DMS153 (cell line): Measurements from ENCODE around the gene RAB40B.
"Not testable (repeated sequence)": the region's sequence is repeated elsewhere in the genome, so short reads cannot be mapped to it uniquely, and the experiment has no call there.

Experiments
- DNase-seq: peaks from one replicate; lab custom pipeline; 2025; lab: John Stamatoyannopoulos, UW

The RAB40B gene, protein sequence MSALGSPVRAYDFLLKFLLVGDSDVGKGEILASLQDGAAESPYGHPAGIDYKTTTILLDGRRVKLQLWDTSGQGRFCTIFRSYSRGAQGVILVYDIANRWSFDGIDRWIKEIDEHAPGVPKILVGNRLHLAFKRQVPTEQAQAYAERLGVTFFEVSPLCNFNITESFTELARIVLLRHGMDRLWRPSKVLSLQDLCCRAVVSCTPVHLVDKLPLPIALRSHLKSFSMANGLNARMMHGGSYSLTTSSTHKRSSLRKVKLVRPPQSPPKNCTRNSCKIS

DNA sequence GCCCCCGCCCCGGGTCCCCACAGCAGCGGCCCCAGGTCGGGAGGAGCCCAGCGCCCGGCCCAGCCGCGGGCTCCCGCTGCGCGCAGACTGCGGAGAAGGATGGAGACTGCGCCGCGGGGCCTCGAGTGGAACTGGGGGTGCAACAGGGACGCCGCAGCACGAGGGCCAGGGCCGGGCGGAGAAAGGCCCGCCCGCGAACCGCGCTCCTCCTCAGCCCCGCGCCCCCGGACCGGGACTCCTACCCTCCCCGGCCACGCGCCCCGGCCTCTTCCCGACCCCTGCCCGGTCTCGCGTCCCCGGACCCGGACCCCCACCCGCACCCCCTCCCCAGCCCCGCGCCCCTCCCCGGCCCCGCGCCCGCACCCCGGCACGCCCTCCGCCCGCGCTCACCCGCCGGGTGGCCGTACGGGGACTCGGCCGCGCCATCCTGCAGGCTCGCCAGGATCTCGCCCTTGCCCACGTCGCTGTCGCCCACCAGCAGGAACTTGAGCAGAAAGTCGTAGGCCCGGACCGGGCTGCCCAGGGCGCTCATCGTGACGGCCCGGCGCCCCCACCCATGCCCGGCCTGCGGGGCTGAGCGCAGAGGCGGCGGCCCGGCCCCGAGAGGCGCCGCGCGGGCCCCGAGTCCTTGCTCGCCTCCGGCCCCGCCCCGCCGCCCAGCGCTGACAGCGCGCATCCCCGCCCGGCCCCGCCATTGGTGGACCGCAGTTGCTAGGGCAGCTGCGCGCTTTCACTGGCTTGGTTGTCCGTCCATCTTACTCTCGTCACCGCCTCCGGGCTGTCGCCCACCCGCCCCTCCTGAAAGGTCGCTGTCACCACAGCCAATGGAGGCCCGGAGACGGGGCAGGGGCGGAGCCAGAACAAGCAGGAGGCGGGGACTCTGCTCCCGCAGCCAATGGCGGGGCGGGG is at the start of gene RAB40B:
RAB40B (minus strand) TSS at position 634 of the 909 bp plus-strand sequence; CDS start at position 532, 102 bp downstream.
- DNase-seq = peak; percentile 95

DNA sequence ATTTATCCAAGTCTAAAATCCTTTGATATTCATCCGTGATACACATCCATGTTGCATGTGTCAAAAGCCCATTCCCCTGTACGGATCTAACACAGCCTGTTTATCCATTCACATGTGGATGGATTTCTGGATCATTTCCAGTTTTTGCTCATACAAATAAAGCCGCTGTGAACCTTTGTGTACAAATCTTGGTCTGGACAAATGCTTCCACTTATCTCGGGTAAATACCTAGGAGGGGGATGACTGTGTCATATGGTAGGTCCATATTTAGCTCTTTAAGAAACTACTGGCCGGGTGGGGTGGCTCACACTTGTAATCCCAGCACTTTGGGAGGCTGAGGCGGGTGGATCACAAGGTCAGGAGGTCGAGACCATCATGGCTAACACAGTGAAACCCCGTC is 47.0 kb upstream of the RAB40B start:
- DNase-seq = peak; percentile 44

DNA sequence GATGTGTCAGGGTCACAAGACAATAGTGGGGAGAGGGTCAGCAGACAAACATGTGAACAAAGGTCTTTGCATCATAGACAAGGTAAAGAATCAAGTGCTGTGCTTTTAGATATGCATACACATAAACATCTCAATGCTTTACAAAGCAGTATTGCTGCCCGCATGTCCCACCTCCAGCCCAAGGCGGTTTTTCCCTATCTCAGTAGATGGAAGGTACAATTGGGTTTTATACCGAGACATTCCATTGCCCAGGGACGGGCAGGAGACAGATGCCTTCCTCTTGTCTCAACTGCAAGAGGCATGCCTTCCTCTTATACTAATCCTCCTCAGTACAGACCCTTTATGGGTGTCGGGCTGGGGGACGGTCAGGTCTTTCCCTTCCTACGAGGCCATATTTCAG is 46.2 kb upstream of the RAB40B start:
- not testable (repeated sequence) for DNase-seq

DNA sequence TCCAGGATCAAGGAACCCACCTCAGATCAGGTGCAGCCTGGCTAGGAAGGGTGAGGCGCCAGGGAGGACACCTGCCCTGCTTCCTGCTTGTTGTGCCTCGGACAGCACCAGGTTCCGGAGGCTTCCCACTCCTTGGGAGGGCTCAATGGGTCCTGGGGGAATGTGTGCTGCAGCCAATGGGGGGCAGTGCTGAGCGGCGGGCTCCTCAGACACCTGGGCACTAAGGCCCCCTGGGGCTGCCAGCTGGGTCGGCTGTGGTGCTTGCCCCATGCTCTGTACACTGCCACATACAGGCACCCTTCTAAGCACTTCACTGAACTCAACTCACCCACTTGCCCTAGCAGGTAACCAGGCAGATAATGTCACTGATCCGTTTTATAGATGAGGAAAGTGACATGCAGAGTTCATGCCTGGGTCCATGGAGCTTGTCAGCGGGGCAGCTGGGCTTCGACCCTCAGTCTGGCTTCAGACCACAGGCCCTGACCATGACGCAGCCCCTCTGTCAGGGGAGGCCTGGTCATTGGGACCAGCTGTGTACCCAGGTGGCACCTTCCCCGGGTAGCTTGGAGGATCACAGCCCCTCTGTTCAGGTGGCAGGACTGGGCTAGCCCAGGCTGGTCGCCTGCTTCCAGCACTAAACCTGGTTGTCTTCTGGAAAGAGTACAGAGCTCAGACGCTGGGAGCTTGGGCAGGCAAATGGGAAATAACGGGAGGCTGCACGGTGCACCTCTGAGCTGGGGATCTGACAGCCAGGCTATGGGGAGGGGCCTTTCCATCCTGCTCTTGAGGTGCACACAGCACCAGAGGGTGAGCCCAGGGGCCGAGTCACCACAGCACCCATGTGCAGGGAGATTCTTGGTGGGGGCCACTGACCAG is 45.1 kb upstream of the RAB40B start:
- DNase-seq = no peak

DNA sequence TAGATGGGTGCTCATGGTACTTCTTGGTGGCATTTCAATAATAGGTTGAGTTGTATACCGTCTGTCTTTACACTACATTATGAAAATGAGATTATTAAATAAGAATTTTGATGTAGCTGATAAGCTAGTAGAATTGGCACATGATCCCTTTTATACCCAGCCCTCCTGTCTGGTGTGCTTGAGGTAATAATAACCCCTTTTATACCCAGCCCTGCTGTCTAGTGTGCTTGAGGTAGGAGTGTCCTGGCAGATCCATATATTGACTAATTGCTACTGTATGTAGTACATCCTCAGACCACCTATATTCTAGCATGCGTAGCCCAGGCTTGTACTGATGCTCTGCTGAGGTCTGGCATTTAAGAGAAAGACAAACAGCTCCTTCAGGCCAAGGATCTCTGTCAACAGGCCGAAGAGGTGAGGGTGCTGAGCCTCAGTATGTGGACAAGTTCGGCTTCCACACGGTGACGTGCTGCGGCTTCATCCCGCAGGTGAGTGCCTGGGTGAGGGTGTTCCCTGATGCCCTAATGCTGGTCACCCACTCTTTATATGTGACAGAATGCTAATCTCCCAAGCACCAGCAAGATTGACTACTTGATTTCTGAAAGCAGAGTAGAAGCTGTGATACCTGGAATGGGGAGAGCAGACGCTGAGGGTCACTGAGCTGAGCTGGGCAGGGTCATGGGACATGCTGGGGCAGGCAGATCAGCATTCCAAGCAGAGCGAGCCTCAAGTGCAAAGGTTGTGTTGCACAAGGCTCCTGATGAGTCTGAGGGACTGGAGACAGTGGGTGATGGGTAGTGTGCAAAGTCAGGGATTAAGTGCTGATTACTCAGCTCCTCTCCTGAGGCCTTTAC is 42.6 kb upstream of the RAB40B start:
- DNase-seq = no peak

DNA sequence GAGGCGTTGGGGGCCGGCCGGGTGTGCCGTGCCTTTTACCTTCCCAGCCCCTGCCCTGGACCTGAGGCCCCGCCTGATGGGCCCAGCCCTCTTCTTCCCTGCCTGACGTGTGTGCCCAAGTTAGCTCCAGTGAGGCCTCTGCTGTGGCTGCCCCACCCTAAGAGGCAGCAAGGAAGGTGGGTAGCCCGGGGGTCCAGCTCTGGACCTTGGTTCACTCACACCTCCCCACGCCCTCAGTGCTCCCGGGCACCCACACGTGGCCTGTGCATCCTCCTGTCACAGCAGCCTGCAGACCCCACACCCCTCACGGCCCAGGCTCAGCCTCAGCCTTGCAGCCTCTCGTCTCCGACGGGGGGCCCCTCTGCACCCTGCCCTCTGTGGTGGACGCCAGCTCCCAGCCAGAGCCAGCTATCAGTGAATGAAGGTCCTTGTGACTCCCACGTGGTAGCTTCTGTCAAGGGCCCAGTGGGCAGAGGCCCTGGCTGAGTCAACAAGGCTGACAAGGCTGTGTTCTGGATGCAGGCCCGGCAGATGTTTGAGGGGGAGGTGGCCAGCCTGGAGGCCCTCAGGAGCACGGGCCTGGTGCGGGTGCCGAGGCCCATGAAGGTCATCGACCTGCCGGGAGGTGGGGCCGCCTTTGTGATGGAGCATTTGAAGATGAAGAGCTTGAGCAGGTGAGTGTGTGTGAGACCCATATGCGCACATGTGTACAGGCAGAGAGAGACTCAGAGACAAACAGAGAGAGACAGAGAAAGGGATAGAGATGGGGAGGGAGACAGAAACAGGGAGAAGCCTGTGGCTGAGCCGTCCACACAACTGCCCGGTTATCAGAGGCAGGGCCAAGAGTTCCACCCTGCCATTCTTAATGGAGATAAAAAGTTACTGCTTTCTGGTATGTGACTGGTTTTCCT is 39.7 kb upstream of the RAB40B start:
- DNase-seq = no peak

DNA sequence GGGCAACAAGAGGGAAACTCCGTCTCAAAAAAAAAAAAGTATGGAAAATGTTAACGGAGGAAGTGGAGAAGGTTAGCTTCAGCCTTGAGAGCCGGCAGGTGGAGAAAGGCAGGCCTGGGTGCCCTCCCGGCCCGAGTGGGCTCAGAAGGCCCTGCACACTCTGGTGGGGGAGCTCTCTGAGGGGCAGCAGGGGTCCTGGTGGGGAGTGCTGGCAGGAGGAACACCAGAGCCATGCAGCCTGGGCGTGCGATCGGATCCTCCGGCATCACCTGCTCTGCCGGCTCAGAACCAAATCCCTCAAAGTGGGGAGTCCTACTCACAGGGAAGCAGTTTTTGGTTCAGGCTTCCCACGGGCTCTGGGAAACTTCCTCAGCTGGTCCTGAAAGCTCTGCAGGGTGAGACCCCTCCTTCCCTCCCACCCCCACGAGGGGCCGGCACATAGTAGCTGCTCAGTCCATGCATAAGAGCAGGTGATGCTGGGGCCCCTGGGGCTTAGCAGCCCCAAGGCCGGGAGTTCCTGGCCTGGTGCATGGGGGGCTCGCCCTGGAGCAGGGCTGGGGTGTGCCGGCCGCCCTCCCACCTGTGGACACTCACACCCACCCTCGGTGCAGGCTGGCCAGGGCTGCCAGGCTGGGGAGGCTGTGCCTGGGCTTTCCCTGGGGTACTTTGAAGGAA is 38.1 kb upstream of the RAB40B start:
- DNase-seq = no peak

DNA sequence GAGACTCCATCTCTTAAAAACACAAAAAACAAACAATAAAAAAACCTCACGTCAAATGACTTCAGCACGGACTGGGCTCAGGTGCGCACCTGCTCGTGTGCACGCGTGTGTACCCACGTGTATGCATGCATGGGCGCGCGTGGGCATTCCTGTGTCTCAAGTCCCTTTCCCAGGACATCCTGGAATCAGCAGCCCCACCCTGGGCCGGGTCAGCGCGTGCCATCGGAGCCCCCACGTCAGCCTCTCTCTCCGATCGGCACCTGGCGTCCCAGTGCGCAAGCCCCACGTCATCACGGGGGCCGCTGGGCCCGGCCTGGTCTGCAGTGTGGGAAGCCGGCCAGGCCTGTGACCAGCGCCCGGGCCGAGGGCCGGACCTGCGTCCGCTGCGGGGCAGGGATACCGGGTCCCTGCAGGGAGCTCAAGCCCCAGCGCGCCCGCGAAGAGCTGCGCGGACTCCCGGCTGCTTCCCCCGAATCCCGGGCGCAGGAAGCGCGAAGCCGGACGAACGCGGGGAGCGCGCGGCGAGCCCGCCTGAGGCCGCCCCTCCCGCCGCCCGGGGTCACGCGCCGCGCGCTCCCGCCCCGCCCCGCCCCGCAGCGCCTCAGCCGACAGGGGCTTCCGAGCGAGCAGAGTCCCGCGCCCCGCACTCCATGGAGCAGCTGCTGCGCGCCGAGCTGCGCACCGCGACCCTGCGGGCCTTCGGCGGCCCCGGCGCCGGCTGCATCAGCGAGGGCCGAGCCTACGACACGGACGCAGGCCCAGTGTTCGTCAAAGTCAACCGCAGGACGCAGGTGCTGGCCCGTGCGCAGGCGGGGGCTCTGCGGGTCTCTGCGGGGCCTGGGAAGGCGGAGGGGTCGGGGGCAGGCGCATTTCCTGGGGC is 36.7 kb upstream of the RAB40B start, which contains the start of gene FN3K:
FN3K (plus strand) TSS at position 629 of the 880 bp plus-strand sequence; CDS start at position 651, 22 bp downstream.
- no peak for DNase-seq

DNA sequence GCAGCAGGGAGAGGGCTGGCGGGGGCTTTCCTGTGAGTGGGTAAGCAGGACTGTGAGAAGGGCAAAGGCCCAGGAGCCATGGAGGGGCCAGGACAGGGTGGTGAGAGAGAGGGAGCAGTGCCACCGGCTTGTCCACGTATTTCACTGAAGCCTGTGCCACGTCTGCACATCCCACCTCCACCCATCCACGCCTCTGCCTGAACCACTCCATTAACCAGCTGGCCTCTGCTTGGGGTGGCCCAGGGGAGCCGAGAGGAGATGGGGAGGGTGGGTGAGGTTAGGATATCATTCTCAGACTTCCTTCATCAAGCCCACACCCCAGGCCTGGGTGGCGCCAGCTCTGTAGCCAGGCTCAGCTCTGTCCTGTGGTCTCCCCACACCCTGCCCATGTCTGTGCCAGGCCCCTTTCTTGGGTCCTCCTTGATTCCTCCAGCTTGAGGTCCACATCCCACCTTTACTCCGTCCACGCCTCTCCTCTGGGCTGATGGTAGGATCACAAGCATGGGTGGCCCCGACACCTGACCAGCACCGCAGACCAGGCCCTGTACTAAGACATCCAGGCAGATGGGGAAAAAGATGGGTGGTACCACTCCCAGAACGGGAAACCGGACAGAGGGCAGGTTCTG is 33.7 kb upstream of the RAB40B start:
- no peak for DNase-seq

DNA sequence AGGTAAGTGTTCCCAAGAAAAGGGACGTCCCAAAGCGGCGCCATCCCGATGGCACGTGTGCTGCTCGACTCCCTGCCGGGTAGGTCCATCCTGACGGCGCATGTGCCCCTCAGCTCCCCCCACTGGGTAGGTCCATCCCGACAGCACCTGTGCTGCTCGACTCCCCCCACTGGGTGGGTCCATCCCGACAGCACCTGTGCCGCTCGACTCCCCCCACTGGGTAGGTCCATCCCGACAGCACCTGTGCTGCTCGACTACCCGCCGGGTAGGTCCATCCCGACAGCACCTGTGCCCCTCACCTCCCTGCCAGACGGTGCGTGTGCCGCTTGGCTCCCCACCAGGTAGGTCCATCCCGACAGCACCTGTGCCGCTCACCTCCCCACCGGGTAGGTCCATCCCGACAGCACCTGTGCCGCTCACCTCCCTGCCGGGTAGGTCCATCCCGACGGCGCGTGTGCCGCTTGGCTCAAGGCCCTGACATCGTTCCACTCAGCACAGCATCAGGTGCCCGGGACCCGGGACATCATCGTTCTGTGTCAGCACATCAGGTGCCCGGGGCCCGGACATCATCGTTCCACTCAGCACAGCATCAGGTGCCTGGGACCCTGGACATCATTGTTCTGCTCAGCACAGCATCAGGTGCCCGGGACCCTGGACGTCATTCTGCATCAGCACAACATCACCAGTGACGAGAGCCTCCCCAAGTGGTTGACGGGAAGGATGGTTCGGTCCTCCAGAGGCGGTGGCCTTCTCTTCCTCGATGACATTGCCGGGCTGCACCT is 31.2 kb upstream of the RAB40B start:
- no peak for DNase-seq

DNA sequence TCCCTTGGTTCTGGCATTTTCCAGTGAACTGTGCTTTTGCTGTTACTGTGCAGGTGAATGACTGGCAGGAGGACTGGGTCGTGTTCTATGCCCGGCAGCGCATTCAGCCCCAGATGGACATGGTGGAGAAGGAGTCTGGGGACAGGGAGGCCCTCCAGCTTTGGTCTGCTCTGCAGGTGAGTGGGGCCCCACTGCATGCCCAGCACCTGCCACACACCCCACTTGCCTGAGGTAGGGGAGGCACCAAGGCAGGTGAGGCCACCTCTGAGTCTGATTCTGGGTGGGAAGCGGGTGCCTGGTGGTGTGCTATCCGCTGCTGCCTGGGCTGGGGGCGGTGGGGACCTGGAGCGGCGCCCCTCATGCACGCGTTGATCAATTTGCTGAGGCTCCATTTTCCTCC is 27.9 kb upstream of the RAB40B start:
- DNase-seq = no peak

DNA sequence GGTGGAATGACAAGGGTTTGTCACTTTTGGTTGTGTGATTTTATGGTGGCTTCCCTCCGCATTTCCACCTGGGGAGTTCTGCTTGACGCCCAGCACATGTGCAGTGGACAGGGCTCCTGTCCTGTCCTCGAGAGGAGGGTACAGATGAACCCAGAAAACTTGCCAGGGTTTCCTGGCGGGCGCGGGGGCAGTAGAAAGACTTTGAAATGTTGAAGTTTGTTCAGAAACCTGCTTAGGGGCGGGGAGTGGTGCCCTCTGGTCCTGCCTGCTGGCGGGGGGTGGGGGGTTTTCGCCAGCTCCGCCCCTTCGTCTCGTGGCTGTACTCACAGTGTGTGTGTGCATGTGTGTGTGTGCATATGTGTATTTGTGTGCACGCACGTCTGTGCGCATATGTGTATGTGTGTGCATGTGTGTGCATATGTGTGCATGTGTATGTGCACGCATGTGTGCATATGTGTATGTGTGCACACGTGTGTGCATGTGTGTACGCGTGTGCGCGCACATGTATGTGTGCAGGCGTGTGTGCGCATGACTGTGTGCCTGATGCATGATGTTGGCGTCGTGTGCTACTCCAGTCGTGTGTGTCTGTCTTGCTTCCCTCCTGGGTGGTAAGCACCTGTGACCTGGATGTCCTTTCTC is 24.8 kb upstream of the RAB40B start:
- no peak for DNase-seq

DNA sequence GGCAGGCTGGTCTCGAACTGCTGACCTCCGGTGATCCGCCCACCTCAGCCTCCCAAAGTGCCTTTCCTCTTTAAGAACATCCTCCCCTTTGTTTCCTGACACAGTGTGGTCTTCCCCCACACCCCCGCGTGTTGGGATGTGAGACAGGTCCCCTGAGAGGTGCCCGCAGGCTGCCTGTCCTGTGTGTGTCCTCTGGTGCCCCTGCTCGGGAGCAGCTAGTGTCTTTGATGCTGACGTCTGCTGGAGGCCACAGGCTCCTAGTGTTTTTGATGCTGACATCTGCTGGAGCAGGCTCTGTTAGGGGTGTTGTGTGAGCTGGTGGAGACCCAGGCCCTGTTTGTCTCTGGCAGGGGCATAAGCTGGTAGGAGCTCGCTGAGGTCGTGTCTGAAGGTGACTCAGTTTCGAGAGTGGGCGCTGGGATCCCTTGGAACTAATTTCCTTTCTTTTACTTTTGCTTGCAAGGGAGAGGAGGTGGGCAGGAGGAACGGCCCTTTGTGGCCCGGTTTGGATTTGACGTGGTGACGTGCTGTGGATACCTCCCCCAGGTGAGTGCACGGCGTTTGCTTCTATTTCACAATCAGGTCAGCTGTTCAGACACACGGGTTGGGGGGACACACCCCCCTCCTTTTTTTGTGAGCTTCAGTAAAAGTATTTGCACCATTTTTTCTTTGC is 24.0 kb upstream of the RAB40B start:
- DNase-seq = no peak

DNA sequence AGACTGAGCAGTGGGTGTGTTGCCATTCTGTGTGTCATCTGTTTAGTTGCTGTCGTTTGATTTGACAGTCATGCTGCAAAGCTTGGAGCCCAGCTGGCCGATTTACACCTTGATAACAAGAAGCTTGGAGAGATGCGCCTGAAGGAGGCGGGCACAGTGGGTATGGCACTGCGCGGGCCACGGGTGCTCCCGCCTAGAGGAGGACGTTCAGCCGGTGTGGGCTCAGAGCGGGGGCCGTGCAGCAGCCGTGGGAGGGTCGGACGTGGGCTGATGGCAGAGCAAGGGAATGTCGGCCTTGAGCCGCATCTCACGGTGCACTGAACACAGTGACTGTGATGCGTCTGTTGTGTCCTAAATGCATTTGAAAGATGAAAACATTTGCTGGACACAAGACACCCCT is 21.7 kb upstream of the RAB40B start:
- no peak for DNase-seq

DNA sequence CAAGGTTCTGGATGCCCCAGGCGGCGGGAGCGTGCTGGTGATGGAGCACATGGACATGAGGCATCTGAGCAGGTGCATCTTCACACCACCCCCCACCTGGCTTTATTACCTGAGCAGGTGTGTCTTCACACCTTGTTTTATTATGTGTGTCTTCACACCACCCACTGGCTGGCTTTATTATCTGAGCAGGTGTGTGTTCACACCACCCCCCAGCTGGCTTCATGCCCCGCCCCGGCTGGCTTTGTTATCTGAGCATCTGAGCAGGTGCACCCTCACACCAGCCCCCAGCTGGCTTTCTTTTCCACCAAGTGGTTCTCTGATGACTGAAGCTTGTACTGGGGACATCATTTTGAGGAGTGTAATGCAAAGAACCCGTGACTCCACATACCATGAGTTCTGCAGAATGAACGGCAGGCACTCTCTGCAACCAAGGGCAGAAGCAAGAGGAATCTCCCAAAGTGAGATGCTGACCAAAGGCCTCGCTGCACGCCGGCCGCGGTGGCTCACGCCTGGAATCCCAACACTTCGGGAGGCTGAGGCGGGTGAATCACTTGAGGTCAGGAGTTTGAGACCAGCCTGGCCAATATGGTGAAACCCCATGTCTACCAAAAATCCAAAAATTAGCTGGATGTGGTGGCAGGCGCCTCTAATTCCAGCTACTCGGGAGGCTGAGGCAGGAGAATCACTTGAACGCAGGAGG is 20.6 kb upstream of the RAB40B start:
- no peak for DNase-seq
